GM18907 (cell line): ENCODE measurements around the gene XXYLT1.
"Not testable (repeated sequence)": the region's sequence is repeated elsewhere in the genome, so short reads cannot be mapped to it uniquely, and the experiment has no call there.

ENCODE experiments used
- ATAC-seq: cut with Tn5 transposase; IDR thresholded peaks from one replicate; pipeline ENCODE4 v1.9.1; 2021; ENCODE audit warnings: mild to moderate bottlenecking, moderate library complexity; ENCODE audit not compliant: unreplicated experiment

The XXYLT1 gene

GRCh38 chr3:195037586-195037985 lies 233.4 kb downstream of the XXYLT1 start:
- not testable (repeated sequence) for ATAC-seq

DNA sequence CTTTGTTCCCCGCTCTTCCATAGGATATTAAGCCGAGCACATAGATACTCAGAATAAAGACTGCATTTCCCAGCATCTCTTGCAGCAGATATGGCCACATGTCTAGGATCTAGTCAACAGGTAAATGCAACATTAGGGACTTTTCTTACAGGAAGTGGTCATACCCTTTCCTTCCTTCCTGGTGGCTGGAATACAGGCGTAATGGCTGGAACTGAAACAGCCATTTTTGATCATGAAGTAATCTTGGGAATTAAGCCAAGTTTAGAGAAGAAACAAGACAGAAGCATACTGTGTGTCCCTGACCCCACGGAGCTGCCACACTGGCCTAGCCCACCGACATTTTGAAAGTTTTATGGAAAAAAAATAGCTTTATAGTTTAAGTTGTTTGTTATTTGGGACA lies 234.0 kb downstream of the XXYLT1 start:
- ATAC-seq = no peak

DNA sequence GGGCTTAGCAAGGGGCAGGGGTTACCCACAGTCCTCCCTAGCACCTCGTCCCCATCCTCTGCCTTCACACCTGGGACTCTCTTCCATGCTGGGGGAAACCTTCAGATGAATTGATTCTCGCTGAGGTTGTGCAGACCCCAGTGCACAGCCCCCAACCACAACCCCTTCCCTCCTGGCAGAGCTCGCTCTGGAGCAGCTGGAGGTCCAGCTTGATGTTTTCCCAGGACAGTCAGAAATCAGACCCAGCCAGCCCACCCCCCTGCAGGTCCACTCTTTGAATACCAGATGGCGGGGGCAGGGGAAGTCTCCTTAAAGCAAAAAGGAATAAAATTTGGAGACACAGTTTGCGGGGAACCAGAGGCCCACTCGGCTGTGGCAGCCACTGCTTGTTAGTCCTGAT lies 234.4 kb downstream of the XXYLT1 start:
- ATAC-seq = no peak

DNA sequence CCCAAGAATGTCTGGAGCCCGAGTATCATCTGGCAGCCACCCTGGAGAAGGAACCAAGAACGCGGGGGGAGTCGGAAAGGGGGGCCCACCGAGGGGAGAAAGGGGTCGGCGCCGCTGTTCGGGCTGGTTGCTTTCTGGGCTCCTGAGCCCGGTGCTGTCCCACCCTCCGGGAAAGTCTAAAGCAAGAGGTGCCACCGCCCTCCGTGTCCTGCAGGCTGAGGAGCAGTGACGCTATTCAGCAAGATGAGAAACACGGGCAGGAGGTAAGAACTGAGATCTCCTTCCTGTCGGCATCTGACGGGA lies 234.8 kb downstream of the XXYLT1 start:
- no peak for ATAC-seq

- no peak for ATAC-seq
Observed at GRCh38 chr3:195035345-195036202, 235.4 kb downstream of the XXYLT1 start.

DNA sequence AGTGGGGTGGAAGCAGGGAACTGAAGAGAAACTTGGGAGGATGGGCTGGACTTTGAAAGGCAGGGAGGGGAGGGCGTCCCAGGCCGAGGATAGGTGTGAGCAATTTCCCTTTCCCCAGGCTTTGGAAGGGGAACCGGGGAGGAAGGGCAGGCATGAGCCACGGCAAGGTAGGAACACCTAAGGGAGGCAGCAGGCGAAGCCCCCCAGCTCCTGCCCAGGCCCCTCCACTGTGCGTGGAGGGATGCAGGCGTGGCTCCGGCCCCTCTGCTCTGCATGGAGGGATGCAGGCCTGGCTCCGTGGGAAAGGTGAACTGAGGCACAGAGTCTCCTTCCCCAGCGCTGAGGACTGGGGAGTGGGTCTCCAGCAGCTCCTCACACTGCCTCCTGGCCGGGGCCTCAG lies 236.4 kb downstream of the XXYLT1 start:
- no peak for ATAC-seq

GRCh38 chr3:195034101-195034500 lies 236.9 kb downstream of the XXYLT1 start:
- no peak for ATAC-seq

DNA sequence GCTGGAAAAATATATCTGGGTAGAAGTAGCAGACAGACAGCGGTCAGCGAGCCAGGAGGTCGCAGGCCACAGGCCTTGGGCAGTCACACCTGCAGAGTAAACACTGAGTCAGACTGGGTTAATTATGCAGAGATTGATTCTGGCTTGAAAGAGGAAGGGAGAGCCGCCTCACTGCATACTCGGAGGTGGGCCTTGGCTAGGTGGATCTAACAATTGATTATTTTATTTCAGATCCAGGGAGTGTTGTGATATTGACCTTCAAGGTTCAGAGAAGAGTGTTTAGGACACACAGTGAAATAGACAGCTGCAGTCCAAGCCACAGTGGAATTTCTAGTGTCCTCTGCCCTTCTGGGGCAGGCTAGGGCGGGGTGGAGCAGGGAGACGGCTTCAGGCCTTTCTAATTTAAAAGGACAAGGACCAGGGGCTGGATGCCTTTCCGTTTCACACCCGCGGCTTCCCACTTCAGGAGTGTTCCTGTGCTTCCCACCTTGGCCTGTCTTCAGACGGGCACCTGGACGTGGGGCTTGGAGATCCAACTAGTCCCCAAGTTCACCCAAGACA lies 237.3 kb downstream of the XXYLT1 start:
- no peak for ATAC-seq

DNA sequence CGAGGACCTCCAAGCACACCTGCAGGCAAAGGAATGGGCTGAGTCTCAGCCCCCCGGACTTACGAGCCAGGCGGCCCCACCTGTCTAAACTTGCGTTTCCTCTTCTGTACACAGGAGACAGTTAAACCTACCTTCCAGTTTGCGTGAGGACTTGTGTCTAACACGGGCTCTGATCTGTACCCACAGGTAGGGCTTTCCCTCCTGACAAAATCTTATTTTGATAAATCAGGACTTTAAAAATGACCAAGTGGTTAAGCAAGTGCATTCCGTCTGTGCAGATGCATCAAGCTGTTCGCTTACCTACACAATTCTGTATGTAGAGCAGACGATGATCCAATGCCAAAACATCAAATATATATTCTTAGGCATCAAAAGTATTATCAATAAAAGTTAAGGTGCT lies 238.0 kb downstream of the XXYLT1 start:
- no peak for ATAC-seq

DNA sequence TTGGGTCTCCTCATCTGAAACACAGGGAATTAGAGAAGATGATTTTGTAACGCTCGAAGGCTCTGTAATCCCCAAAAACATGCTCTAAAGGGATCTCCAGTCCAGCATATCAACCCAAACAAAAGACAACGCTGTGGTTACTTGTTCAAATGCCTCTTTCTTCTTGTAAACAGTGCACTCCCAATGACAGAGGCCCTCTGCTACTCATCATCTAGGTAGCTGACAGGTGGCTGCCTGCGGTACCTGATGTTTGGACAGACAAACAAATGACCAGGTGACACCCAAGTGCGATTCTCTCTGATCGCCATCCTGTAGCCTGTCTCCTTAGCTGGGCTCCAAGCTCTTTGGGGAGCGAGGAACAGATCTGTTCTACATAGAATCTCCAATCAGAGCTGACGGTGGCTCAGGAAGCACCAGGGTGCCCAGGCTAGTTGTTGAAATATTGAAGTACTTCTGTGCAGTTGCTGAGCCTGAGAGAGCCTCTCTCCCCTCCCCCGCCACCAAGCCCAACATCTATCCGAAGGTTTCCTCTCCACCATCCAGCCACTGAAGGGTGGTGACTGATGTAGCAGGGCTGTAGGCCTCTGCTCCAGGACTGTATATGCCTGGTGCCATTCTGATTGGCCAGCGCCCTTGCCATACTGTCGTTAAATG lies 238.7 kb downstream of the XXYLT1 start:
- no peak for ATAC-seq

DNA sequence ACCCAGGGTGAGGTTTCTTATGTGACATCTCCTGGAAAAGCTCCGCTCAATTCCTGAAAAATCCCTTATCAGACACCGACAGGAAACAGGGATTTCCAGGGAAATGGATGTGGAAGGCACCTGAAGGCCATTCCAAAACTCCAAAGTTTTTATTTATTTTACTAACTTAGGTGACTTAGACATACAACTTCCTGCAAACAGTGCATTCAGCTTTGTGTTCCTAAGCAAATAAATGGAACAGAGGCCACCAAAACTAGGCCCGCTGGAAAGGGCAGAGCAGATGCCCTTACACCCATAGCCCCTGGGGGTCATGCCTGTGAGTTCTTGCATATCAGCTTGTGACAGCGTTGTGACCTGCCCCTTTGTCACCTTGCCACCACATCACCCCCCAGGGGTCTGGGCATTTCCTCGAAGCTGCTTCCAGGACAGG lies 239.4 kb downstream of the XXYLT1 start:
- no peak for ATAC-seq

DNA sequence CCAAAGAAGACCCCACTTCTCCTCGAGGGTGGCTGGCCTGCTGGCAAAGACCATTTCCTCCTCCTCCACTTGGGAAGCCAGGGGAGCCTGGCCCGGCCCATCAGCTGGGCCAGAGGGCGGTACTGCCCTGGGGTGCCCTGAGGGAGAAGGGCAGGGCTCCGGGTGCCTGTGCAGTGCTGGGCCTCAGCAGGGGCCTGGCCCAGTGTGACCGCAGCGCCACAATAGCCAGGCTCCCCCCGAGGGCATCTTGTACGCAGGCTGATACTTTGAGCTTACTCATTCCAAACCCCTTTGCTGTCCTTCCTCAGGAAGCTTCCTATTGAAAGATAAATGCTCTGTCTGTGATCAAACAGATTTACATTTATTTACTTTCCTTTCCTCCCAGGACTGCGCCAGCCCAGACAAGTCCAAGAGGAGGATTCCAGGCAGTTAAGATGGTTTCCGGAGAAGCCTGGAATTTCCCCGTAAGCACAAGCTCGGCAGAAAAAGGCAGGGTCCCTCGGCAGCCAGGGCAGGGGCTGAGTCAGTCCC lies 240.1 kb downstream of the XXYLT1 start:
- no peak for ATAC-seq

DNA sequence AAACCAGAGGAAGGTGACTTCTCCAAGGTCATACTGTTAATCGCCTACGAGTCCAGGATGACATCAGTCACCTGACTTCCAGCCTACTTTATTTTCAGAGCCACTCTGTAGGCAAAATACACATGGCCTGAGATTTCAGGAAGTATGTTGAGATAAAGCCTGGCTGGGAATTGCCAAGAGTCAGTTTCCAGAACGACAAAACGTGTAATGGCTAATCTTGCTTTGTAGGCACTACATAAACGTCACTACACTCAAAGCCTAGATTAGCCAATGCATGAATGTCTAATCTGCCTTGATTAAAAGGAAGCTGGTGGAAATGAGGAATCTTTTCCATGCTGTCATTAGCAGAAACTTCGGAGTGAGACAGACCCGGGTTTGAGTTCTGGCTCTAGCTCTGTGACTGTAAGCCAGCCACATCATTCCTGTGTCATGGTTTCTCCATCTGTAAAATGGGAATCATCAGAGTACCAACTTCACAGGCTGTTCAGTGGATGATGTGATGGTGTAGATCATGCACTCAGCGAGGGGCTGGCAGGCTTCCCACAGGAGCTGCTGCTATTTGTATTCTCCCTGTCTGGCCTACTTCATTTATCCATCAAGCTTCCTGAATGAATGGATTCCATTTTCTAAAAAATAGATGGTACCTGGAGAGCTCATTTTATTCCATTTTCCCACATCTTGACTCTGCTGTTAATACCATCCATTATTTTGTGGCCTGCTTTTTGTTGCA lies 241.9 kb downstream of the XXYLT1 start:
- no peak for ATAC-seq

DNA sequence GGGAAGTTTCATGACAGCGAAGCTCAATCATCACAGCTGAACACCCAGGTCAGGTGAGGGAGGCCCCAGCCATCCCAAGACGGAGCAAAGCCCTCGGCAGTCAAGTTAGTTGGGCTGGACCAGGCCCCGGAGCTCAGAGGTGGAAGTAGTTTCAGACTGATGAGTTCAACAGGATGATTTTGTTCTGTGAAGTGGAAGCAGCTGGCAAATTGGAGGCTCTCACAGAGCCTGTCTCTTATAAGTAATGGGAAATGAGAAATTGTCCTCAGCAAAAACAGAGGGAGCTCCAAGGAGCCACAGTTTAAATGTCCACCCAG lies 245.1 kb downstream of the XXYLT1 start:
- ATAC-seq = no peak

GRCh38 chr3:195025056-195025883 lies 245.7 kb downstream of the XXYLT1 start:
- no peak for ATAC-seq

DNA sequence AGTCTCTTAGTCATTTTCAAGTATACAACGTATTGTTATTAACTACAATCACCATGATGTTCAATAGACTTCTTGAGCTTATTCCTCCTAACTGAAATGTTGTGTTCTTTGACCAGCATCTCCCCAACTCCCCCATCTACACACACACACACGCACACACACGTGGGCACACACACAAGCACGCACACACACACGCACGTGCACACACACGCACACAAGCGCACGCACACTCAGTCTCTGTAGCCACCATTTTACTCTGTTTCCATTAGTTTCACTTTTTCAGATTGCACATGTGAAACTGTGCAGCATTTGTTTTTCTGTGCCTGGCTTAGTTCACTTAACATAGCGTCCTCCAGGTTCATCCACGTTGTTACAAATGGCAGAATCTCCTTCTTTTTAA lies 247.0 kb downstream of the XXYLT1 start:
- ATAC-seq = no peak

DNA sequence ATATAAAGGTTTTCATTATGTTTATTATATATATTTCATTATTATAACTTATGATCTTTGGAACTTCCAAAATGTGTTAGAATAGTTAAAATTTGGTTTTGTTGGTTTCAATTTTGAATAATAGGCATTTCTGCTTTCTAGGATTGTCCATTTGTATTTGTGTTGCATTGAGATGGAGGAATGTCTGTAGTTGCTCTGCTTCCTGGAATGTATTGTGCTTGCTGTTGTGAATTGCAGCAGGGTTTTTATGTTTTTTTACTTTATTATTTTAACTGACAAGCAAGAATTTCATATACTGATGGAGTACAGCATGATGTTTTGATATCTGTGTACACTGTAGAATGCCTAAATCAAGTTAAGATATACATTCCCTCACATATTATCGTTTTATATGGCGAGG lies 247.4 kb downstream of the XXYLT1 start:
- ATAC-seq = no peak

DNA sequence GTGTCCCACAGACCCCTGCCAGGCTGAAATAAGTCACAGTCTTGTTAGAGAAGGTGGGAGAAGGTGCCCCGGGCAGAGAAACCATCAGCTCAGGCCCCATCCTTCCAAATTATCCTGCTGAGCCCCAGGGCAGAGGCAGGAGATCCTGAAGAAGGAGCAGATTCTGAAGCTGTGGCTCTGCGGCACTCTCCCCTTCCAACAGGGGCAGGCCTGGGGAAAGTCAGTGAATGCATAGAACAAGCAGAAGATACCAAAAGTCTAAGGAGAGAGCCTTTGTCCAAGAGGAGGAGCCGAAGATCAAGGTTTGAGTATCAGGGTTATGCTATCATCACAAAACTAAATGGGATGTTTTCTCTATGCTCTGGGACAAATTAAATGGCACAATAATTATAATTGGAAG lies 249.3 kb downstream of the XXYLT1 start:
- ATAC-seq = no peak

DNA sequence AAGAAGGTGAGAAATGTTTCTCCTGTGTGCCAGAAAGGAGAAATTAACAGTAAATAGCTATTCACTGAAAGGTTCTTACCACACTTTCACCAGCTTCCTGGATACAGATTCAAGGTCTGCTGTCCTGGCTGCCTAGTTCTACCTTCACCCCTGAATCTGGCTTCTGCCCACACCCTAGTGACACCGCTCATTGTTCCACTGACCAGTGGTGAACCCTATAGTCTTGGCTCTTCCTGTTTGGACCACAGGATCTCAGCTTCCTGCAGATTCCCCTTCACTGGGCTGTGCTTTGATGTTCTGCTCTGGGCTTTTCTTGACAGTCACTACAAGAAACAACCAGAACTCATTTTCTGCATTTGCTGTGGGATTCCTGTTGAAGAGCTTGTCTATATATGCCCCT lies 250.0 kb downstream of the XXYLT1 start:
- ATAC-seq = no peak

GRCh38 chr3:195020185-195020584 lies 250.8 kb downstream of the XXYLT1 start:
- ATAC-seq = no peak

DNA sequence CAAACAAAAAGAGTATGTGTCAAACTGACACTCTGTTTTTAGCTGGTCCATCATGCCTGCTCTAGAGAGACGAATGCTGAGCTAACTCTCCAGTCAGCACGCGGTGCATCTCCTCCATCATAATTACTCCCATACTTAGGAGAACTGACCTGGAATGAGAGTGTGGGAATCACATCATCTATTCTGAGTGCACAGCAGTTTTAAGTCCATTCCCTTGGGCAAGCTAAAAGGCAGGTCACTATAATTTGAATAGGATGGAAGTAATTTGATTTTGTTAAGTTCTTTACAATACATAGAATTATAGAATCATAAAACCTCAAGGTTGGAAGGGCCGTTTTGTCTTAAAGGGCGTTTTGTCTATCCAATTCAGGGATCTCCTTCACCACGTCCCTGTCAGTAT lies 251.6 kb downstream of the XXYLT1 start:
- no peak for ATAC-seq
